MM.1S (cell line): ENCODE results near the gene DEDD2.

Experiments
- DNase-seq: peaks from one replicate; pipeline ENCODE4 v3.0.0-alpha.2; 2015
- H2AFZ ChIP-seq: fragments of 300-600 bp; sonication (generic); 2 replicates; pipeline ENCODE4 v1.6.0; 2016; ENCODE audit warnings: antibody characterized with exemption, low read length
- H3F3A ChIP-seq: fragments of 300-600 bp; sonication (generic); 2 replicates; pipeline ENCODE4 v1.6.1; 2016; ENCODE audit warnings: mild to moderate bottlenecking, antibody characterized with exemption, low read length, moderate library complexity, mixed read lengths; ENCODE audit not compliant: insufficient read depth
- H3K27ac ChIP-seq: fragments of 300-600 bp; sonication (generic); 2 replicates; pipeline ENCODE4 v1.5.1; 2016; ENCODE audit warnings: mild to moderate bottlenecking, low read length
- H3K27me3 ChIP-seq: fragments of 300-600 bp; sonication (generic); replicated peaks from 2 replicates; pipeline ENCODE4 v1.6.0; 2016; ENCODE audit warnings: low read length; ENCODE audit not compliant: insufficient read depth
- H3K36me3 ChIP-seq: fragments of 300-600 bp; sonication (generic); replicated peaks from 2 replicates; pipeline ENCODE4 v1.6.1; 2016; ENCODE audit warnings: mild to moderate bottlenecking, low read length, mixed read lengths; ENCODE audit not compliant: insufficient read depth
- H3K4me1 ChIP-seq: fragments of 300-600 bp; sonication (generic); 2 replicates; pipeline ENCODE4 v1.6.1; 2016; ENCODE audit warnings: low read length, mixed read lengths
- H3K4me2 ChIP-seq: fragments of 300-600 bp; sonication (generic); 2 replicates; pipeline ENCODE4 v1.6.0; 2016; ENCODE audit warnings: low read depth, low read length
- H3K4me3 ChIP-seq: fragments of 300-600 bp; sonication (generic); 2 replicates; pipeline ENCODE4 v1.5.1; 2016; ENCODE audit warnings: low read length, mixed read lengths
- H3K79me2 ChIP-seq: fragments of 300-600 bp; sonication (generic); 2 replicates; pipeline ENCODE4 v1.6.1; 2016; ENCODE audit warnings: mixed run types, low read length, mixed read lengths
- H3K9ac ChIP-seq: fragments of 300-600 bp; sonication (generic); 2 replicates; pipeline ENCODE4 v1.6.1; 2016; ENCODE audit warnings: low read length, mixed read lengths
- H3K9me2 ChIP-seq: fragments of 300-600 bp; sonication (generic); replicated peaks from 2 replicates; pipeline ENCODE4 v1.6.1; 2016; ENCODE audit warnings: mild to moderate bottlenecking, low read length, mixed read lengths; ENCODE audit not compliant: insufficient read depth
- H3K9me3 ChIP-seq: fragments of 300-600 bp; sonication (generic); replicated peaks from 2 replicates; pipeline ENCODE4 v1.6.1; 2016; ENCODE audit warnings: mild to moderate bottlenecking, low read length, mixed read lengths; ENCODE audit not compliant: insufficient read depth
- H4K20me1 ChIP-seq: fragments of 300-600 bp; sonication (generic); 2 replicates; pipeline ENCODE4 v1.6.1; 2016; ENCODE audit warnings: mild to moderate bottlenecking, low read length, moderate library complexity, mixed read lengths; ENCODE audit not compliant: insufficient read depth
- CTCF ChIP-seq: fragments of 300-600 bp; sonication (generic); IDR thresholded peaks from 2 replicates; pipeline ENCODE4 v1.5.1; 2016; ENCODE audit warnings: antibody characterized with exemption, low read length, mixed read lengths
- EZH2 ChIP-seq: fragments of 300-600 bp; sonication (generic); optimal IDR thresholded peaks from 2 replicates; pipeline ENCODE3; 2017; ENCODE audit warnings: low read depth, mild to moderate bottlenecking, antibody characterized with exemption, low read length, mixed read lengths
- EZH2phosphoT487 ChIP-seq: fragments of 300-600 bp; sonication (generic); IDR thresholded peaks from 2 replicates; pipeline ENCODE4 v1.6.1; 2018; ENCODE audit warnings: antibody characterized with exemption, low read length

DEDD2 gene

GRCh38 chr19:42235181-42235580 is 17.7 kb upstream of the DEDD2 start:
- Histone ChIP-seq H3K4me2 (no peak overlapping the region), H3K79me2 (peaks cover 30% of the 10 kb centered on the region), H3K4me3 (no peak overlapping the region), H3K36me3 (no peaks in the 10 kb centered on the region), H3K27ac (no peak overlapping the region), H3K9ac (no peak overlapping the region), H3K27me3 (no peaks in the 10 kb centered on the region), H3K4me1 (no peaks in the 10 kb centered on the region), H3K9me2 (no peaks in the 10 kb centered on the region), H3K9me3 (no peaks in the 10 kb centered on the region), H2AFZ (no peak overlapping the region), H4K20me1 (no peaks in the 10 kb centered on the region), H3F3A (no peaks in the 10 kb centered on the region)
- no peak for TF ChIP-seq EZH2
- no peak for TF ChIP-seq CTCF
- TF ChIP-seq EZH2phosphoT487, result no peak
- no peak for DNase-seq

DNA sequence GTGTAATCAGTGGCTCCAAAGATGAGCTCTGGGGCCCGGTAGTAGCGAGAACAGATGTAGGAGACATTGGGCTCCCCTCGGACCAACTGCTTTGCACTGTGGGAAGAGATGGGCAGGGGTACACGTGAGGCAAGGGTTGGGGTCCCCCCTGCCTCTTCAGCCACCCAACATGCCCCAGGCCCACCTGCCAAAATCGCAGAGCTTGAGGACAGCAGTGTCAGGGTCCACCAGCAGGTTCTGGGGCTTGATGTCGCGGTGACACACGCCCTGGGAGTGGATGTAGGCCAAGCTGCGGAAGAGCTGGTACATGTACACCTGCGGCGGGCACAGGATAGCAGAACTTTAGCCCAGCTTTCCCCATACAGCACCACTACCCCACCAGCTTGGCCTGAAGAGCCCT is 16.9 kb upstream of the DEDD2 start:
- Histone ChIP-seq H3K79me2 (peaks cover 31% of the 10 kb centered on the region), H3K36me3 (no peaks in the 10 kb centered on the region), H4K20me1 (no peaks in the 10 kb centered on the region), H3K27me3 (no peaks in the 10 kb centered on the region), H3K9ac (no peak overlapping the region), H2AFZ (no peak overlapping the region), H3K4me2 (no peak overlapping the region), H3K27ac (no peak overlapping the region), H3K9me2 (no peaks in the 10 kb centered on the region), H3K4me3 (no peak overlapping the region), H3K4me1 (no peaks in the 10 kb centered on the region), H3K9me3 (no peaks in the 10 kb centered on the region), H3F3A (no peaks in the 10 kb centered on the region)
- no peak for TF ChIP-seq CTCF
- no peak for TF ChIP-seq EZH2phosphoT487
- no peak for DNase-seq

DNA sequence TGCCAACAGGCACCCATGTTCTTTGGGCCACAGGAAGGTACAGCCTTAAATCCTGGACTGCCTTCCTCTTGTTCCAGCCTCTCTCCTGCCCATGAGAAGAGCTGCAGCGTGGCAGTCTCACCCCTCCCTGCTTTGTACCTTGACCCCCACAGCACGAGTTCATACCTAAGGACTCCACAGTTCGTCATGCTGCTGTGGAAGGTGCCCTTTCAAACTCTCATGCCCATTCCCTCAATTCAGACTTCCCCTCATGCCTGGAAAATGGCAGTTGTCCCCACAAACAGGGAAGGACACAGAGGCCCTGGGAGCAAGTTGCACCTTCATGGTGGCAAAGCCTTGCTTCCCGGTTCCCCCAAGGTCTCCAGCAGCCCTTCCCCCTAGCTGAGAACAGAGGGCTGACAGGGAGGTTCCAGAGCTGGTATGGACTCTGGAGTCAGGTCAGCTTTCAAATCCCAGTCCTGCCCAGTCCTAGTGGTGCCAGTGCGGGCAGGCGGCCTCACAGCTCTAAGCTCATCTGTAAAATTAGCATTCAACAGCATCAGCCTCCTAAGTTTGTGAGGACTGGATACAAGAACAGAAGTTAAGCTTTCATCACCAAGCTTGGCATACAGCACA is 16.3 kb upstream of the DEDD2 start:
- Histone ChIP-seq H3K9ac (no peak overlapping the region), H3K27me3 (no peaks in the 10 kb centered on the region), H3K79me2 (peaks cover 29% of the 10 kb centered on the region), H3K4me2 (no peak overlapping the region), H3K4me1 (no peaks in the 10 kb centered on the region), H4K20me1 (no peaks in the 10 kb centered on the region), H3K9me3 (no peaks in the 10 kb centered on the region), H3K36me3 (no peaks in the 10 kb centered on the region), H3F3A (no peaks in the 10 kb centered on the region), H3K4me3 (no peak overlapping the region), H3K27ac (no peak overlapping the region), H3K9me2 (no peaks in the 10 kb centered on the region), H2AFZ (no peak overlapping the region)
- TF ChIP-seq EZH2, result no peak
- no peak for TF ChIP-seq EZH2phosphoT487
- TF ChIP-seq CTCF, result no peak
- DNase-seq, result no peak
